Measurements from ENCODE around the gene C2CD4D. TPM values are rescaled to one million over a fixed set of nuclear protein-coding genes. Genes with fewer than 3 reads are reported as not detected.

The C2CD4D gene
- total and polyA plus RNA-seq, 7 donors: 0.47 TPM; not detected in 6

- DNase-seq: no peak
- Histone ChIP-seq H3K4me1 (peaks cover 10% of the 10 kb centered on the region), H3K36me3 (ENCODE audit: insufficient read depth in 1 of 2, low read depth in 1 of 2) (peaks cover 0 to 11% of the 10 kb centered on the region in 2 donors), H3K4me3 (no peak overlapping the region), H3K27me3 (ENCODE audit: insufficient read depth in 3 of 3, low read length in 2 of 3) (no peaks in the 10 kb centered on the region), H3K9me3 (no peaks in the 10 kb centered on the region), H3K27ac (no peak overlapping the region)
- ATAC-seq: no peak
- WGBS, 3 donors: 84 to 92% (median 88%) methylated on average over 5 of the region's 5 CpGs
- intact Hi-C loops (cut with DNase I): no loop called here
- TF ChIP-seq CTCF (IDR thresholded peaks at IDR 0.05): no peak
Observed at GRCh38 chr1:151798571-151798970, 41.0 kb downstream of the C2CD4D start.

- peak overlapping the region; percentile 91 for H3K4me3 ChIP-seq
- intact Hi-C loops (cut with DNase I): loop anchor here in 1 of 2 donors (5.0 kb wide), 1 partner anchor 46 kb away; the partner anchor contains the start of gene C2CD4D
- no peak for TF ChIP-seq CTCF (IDR thresholded peaks at IDR 0.05)
- peak overlapping the region; percentile 70 for H3K27ac ChIP-seq
- WGBS, 3 donors: 1% methylated on average over 42 to 52 of the region's 52 CpGs
- H3K9me3 ChIP-seq: no peaks in the 10 kb centered on the region
- peaks cover 12% of the 10 kb centered on the region for H3K4me1 ChIP-seq
- no peaks in the 10 kb centered on the region for H3K27me3 ChIP-seq (ENCODE audit: insufficient read depth in 3 of 3, low read length in 2 of 3)
- H3K36me3 ChIP-seq (ENCODE audit: insufficient read depth in 1 of 2, low read depth in 1 of 2): peaks cover 0 to 11% of the 10 kb centered on the region in 2 donors
- ATAC-seq (peak in 2 of 4 donors; percentile 14 to 43), DNase-seq (peak in 1 of 2 donors; percentile 18)
Observed at GRCh38 chr1:151790940-151791651, 48.5 kb downstream of the C2CD4D start.

DNA sequence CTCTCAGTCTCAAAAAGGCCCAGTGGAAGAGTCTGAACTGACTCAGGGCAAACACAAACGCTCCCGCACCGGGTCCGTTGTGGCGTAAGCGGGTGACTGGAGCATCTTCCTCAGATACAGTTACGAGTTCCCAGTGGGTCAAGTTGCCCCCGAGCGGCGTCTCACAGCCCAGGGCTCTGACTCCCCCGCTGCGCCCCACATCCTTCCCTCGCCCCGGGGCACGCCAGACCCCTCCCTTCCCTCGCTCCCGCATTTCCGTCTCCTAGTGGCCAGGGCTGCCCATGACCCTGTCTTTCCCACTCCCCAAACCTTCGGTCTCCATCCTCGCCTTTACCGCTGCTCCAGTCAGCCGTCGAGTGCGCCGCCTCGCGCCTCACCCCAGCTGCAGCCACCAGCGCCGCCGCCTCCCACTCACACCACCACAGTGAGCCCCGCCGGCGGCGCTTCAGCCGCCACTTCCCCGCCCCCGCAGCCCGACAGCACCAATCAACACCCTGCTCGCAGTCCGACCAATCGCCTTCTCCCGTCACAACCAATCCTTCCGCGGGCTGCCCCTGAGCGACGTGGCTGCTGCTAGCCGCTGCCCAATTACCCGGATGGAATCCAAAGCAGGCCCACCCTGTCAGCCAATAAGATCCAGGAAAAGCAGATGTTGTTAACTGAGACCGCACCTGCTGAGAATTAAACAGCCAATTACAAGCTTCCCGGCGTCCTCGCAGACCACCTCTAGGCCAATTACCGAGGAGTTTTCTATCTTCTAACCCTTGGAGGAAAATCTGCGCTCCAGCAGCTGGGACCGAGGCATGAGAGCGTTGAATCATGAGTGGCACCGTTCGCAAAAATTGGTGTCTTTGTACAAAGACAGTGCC is 49.3 kb downstream of the C2CD4D start, which contains the start of gene TDRKH:
TDRKH (minus strand) TSS at position 430 of the 869 bp plus-strand sequence. CDS start 7,478 bp downstream, outside the sequence.
- peak; percentile 99 for DNase-seq
- ATAC-seq: peak; percentile 98 to 99 (median 99)
- Histone ChIP-seq H3K27me3 (ENCODE audit: insufficient read depth in 3 of 3, low read length in 2 of 3) (no peaks in the 10 kb centered on the region), H3K9me3 (no peaks in the 10 kb centered on the region), H3K36me3 (ENCODE audit: insufficient read depth in 1 of 2, low read depth in 1 of 2) (peaks cover 0 to 11% of the 10 kb centered on the region in 2 donors), H3K27ac (peak within 1 kb of the TSS; percentile 70), H3K4me3 (peak within 1 kb of the TSS; percentile 91), H3K4me1 (peaks cover 12% of the 10 kb centered on the region)
- TF ChIP-seq CTCF (IDR thresholded peaks at IDR 0.05): peak; percentile 19
- WGBS, 3 donors: 0 to 1% (median 1%) methylated on average over 54 to 58 of the region's 58 CpGs
- intact Hi-C loops (cut with DNase I): loop anchor here in 1 of 2 donors (5.0 kb wide), 1 partner anchor 47 kb away; the partner anchor contains the start of gene C2CD4D

Other genes starting within 250 kb of the C2CD4D start
- 10 to 100 TPM; 39.8 to 47.2 (median 43.3) TPM for gene SNX27, start 227.8 kb downstream of the C2CD4D start, total RNA-seq
- 10 to 100 TPM; 10.7 to 41.0 (median 11.2) TPM for gene SNX27, start 227.8 kb downstream of the C2CD4D start, polyA plus RNA-seq
- not detected for gene CELF3, start 123.0 kb downstream of the C2CD4D start, total RNA-seq
- under 1 TPM in 1 of 3 donors, not detected in 2; 0.04 TPM for gene CELF3, start 123.0 kb downstream of the C2CD4D start, polyA plus RNA-seq
- 1 to 10 TPM in 2 of 4 donors, not detected in 2; 3.8 to 5.2 TPM for gene RIIAD1, start 118.3 kb downstream of the C2CD4D start, total RNA-seq
- 1 to 10 TPM in 2 of 3 donors, under 1 TPM in 1; 0.34 to 2.6 (median 2.4) TPM for gene RIIAD1, start 118.3 kb downstream of the C2CD4D start, polyA plus RNA-seq
- 10 to 100 TPM; 63.5 to 95.4 (median 71.3) TPM for gene MRPL9, start 76.3 kb downstream of the C2CD4D start, total RNA-seq
- 100 to 1,000 TPM in 2 of 3 donors, 10 to 100 TPM in 1; 73.3 to 132 (median 111) TPM for gene MRPL9, start 76.3 kb downstream of the C2CD4D start, polyA plus RNA-seq
- gene TDRKH, start 49.3 kb downstream of the C2CD4D start, total RNA-seq: 10 to 100 TPM in 1 of 4 donors, 1 to 10 TPM in 3; 4.1 to 12.1 (median 5.8) TPM
- gene TDRKH, start 49.3 kb downstream of the C2CD4D start, polyA plus RNA-seq: 1 to 10 TPM; 2.4 to 8.1 (median 3.6) TPM
- gene LINGO4, start 34.4 kb downstream of the C2CD4D start, total RNA-seq: 10 to 100 TPM in 1 of 4 donors, 1 to 10 TPM in 3; 3.6 to 18.2 (median 6.9) TPM
- gene LINGO4, start 34.4 kb downstream of the C2CD4D start, polyA plus RNA-seq: 1 to 10 TPM in 2 of 3 donors, under 1 TPM in 1; 0.36 to 4.6 (median 3.6) TPM
- 100 to 1,000 TPM in 1 of 4 donors, 10 to 100 TPM in 3; 35.0 to 109 (median 67.7) TPM for gene RORC, start 8.0 kb downstream of the C2CD4D start, total RNA-seq
- gene RORC, start 8.0 kb downstream of the C2CD4D start, polyA plus RNA-seq: 10 to 100 TPM in 2 of 3 donors, 1 to 10 TPM in 1; 3.5 to 89.2 (median 62.9) TPM
- not detected for gene THEM5, start 13.9 kb upstream of the C2CD4D start, total RNA-seq
- not detected for gene THEM5, start 13.9 kb upstream of the C2CD4D start, polyA plus RNA-seq
- 10 to 100 TPM; 10.1 to 20.4 (median 13.7) TPM for gene THEM4, start 69.7 kb upstream of the C2CD4D start, total RNA-seq
- gene THEM4, start 69.7 kb upstream of the C2CD4D start, polyA plus RNA-seq: 10 to 100 TPM; 12.3 to 20.2 (median 16.0) TPM
- 100 to 1,000 TPM in 1 of 4 donors, 10 to 100 TPM in 3; 41.8 to 150 (median 59.9) TPM for gene S100A10, start 154.0 kb upstream of the C2CD4D start, total RNA-seq
- 100 to 1,000 TPM in 1 of 3 donors, 10 to 100 TPM in 2; 30.5 to 414 (median 61.6) TPM for gene S100A10, start 154.0 kb upstream of the C2CD4D start, polyA plus RNA-seq
- gene S100A11, start 197.2 kb upstream of the C2CD4D start, total RNA-seq: 10 to 100 TPM; 36.7 to 68.5 (median 47.1) TPM
- gene S100A11, start 197.2 kb upstream of the C2CD4D start, polyA plus RNA-seq: 100 to 1,000 TPM in 1 of 3 donors, 10 to 100 TPM in 2; 61.2 to 500 (median 96.1) TPM
- gene TCHHL1, start 249.2 kb upstream of the C2CD4D start, total RNA-seq: not detected
- not detected for gene TCHHL1, start 249.2 kb upstream of the C2CD4D start, polyA plus RNA-seq

Measured in psoas muscle (tissue), 8 donors.